Fibroblast of mammary gland (primary cell): ENCODE measurements around the gene STEAP1B.
"Not testable (repeated sequence)": the region's sequence is repeated elsewhere in the genome, so short reads cannot be mapped to it uniquely, and the experiment has no call there.

ENCODE experiments used
- DNase-seq: peaks from one replicate; pipeline ENCODE4 v3.0.0-alpha.2; 2010; ENCODE audit warnings: low read depth
- H3K4me3 ChIP-seq: 2 replicates; pipeline ENCODE4 v1.5.1; 2011; ENCODE audit warnings: low read depth, mild to moderate bottlenecking, low read length, moderate library complexity; ENCODE audit not compliant: control insufficient read depth
- CTCF ChIP-seq: conservative IDR thresholded peaks from 2 replicates; pipeline ENCODE4 v1.5.1; 2011; ENCODE audit warnings: low read depth, low read length, inconsistent platforms; ENCODE audit not compliant: control insufficient read depth, insufficient read depth

Gene STEAP1B

GRCh38 chr7:22442882-22443369 lies 57.1 kb downstream of the STEAP1B start:
- DNase-seq = no peak
- no peak overlapping the region for H3K4me3 ChIP-seq
- no peak for TF ChIP-seq CTCF

GRCh38 chr7:22442187-22442881 lies 57.7 kb downstream of the STEAP1B start:
- no peak overlapping the region for H3K4me3 ChIP-seq
- no peak for DNase-seq
- no peak for TF ChIP-seq CTCF

- no peak overlapping the region for H3K4me3 ChIP-seq
- no peak for TF ChIP-seq CTCF
- no peak for DNase-seq
Observed at GRCh38 chr7:22441157-22441556, 58.8 kb downstream of the STEAP1B start.

- TF ChIP-seq CTCF = no peak
- no peak overlapping the region for H3K4me3 ChIP-seq
- no peak for DNase-seq
Observed at GRCh38 chr7:22438994-22439393, 61.0 kb downstream of the STEAP1B start.

- H3K4me3 ChIP-seq, DNase-seq: not testable (repeated sequence)
Observed at GRCh38 chr7:22436552-22436951, 63.4 kb downstream of the STEAP1B start.

GRCh38 chr7:22435720-22436119 lies 64.3 kb downstream of the STEAP1B start:
- no peak overlapping the region for H3K4me3 ChIP-seq
- TF ChIP-seq CTCF = no peak
- no peak for DNase-seq

- no peak overlapping the region for H3K4me3 ChIP-seq
- no peak for DNase-seq
- no peak for TF ChIP-seq CTCF
Observed at GRCh38 chr7:22435105-22435504, 64.9 kb downstream of the STEAP1B start.
